Activated CD4-positive, alpha-beta T cell treated with anti-CD3 and anti-CD28 coated beads, Interleukin-2, Interleukin-6, amounts not matched to agents 100 ng/mL and 50 ng/mL, durations not matched to agents 16 hours and 8 hours (primary cell): ENCODE data around the gene ZFYVE19.

ENCODE experiments used
- DNase-seq: peaks from one replicate; pipeline ENCODE4 v3.0.0-alpha.2; 2020

Gene ZFYVE19

DNA sequence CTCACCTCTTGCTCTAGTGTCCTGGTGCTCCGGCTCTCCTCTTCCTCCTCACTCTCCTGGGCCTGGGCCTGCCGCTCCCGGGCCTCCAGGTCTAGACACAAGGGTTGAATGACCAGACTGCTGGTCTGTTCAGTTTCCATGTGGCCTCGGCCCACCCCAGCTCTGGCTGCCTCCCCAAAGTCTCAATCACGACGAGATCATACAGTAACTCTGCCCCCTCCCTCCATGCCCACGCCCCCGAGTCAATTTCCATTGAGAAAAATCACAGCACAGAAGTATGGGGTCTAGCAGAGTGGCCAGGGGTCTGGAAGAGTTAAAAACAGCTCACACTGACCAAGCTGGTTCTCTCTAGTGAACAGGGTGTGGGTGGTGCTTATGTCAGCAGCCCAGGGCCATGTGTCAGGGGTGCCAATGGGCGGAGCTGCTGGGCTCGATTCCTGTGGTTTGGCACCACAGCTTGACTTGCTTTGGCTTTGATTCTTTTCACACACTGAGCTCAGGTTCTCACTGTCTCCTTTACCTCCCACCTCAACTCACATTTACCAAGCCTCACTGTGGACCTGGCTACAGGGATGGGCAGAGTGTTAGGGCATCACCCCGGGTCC is 30.2 kb upstream of the ZFYVE19 start:
- peak; percentile 65 for DNase-seq

DNA sequence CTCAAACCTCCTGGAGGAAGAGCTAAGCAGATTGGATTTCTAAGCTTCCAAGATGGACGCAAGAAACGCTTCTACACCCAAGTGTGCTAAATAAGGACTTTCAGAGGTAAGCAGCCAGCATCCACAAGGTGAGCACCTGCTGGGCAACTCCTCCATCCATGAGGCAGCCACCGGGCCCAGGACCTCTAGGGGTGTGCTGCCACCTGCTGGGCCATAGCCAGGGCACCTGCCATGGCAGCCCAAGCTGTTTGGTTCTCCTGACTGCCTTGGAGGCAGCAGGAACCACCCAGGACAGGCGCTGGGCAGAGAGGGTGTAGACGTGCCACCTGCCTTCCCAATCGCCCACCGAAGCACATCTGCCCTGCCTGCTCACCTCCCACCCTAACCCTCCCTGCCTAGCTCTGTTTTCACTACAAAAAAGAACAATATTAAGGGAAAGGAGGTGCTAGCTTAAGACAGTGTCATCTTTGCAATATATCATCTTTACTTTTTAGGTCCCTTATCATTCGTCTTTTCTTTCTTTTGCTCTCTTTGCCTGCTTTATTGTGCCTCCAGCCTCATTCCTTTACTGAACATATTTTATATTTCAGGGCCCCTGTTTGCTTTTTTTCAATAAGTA is 24.2 kb upstream of the ZFYVE19 start:
- DNase-seq: peak; percentile 82

DNA sequence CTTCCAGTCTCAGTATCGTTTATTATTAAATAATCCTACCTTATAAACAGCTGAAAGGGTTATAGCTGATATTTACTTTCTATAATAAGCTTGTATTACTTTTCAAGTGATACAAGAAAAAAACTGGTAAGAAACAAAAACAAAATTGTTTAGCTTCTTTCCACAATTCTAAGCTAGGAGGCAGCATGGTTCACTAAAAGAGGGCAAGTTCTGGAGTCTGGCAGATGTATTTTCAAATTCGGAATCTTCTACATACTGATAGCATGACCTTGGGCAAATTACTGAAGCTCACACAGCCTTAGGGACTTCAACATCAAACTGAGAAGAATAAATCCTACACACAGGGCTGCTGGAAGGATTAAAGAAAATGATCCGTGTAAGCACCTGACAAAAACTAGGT is 21.7 kb upstream of the ZFYVE19 start:
- DNase-seq: no peak

DNA sequence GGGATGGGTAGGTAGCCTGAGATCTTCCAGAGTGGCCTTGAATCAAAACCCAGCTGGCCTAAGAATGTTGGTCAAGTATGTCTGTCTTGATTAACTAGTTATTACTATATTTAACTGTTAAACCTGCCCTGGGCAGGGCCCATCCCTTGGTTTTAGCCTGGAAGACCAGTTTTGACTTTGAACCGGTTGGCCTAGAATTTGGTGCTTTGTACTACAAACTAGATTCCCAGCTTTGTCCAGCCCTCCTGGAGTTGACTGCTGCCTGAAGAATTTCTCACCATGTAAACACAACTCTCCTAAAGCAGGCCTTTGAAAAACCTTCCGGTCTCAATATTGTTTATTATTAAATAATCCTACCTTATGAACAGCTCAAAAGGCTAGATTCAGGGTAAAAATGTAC is 21.1 kb upstream of the ZFYVE19 start:
- DNase-seq: no peak

DNA sequence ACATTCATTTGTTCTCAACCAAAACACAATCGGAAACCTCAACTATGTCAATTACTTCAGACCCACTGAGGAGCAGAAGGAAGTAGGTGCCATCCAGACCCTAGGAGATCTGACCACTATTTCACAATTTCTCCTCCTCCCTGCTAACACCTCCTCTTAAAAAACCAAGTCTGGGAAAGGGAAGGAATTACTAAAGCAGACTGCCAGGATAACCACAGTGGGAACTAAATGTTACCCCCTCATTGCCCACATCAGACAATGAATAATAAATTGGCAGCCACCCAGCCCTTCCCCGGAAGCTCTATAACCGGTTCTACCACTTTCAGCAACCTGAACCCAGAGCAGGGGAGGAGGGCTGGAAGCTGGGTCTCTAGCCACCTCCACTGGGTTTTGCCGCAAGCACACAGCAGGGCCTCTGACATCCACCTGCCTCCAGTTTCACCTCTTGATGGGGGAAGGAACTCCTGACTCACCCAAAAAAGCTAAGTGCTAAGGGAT is 19.5 kb upstream of the ZFYVE19 start:
- peak; percentile 44 for DNase-seq

DNA sequence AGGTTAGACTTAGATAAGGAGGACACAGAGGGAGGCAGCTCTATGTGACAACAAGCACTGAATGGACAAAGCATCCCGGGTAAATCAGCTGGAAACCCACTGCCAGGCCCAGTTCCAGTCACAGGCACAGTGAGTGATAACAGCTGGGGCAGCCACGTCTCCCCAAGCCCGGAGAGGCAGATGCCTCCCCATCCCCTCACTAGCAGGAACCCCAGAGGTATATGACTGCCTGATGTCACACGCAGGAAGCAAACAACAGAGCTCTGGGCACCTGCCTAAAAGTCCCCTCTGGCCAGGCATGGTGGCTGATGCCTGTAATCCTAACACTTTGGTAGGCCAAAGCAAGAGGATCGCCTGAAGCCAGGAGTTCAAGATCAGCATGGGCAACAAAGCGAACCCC is 18.9 kb upstream of the ZFYVE19 start:
- no peak for DNase-seq

DNA sequence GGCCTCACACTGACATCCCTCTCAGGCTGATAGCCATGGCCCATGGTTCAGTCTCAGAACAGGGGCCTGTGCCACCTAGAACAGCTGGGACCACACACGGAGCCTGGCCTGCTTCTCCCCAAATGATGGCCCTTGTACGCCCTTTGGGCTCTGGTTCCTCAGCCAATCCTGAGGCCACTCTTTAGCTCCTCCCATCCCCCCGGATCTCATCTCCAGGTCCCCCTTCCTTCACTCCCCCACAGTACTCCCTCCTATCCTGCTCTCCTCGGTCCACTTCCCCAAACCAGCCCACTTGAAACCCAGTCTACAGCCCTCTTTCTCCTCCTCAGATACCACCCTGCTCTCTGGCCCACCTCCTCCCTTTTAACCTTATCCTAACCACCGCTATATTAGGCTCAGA is 17.8 kb upstream of the ZFYVE19 start:
- no peak for DNase-seq

DNA sequence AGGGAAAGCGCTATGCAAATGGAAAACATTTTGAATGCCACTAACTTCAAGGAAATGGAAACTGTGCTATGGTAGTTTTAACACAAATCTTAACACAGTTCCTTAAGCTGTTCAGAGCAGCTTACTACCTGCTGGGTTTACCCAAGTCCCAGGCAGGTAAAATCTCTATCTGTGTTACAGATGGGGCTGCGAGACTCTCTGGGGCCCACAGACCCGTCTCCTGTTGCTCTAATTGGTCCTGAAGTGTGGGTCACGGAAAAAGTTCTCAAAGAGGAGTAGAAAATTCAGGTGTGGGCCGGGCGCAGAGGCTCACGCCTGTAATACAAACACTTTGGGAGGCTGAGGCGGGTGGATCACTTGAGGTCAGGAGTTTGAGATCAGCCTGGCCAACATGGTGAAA is 16.9 kb upstream of the ZFYVE19 start:
- DNase-seq: no peak

DNA sequence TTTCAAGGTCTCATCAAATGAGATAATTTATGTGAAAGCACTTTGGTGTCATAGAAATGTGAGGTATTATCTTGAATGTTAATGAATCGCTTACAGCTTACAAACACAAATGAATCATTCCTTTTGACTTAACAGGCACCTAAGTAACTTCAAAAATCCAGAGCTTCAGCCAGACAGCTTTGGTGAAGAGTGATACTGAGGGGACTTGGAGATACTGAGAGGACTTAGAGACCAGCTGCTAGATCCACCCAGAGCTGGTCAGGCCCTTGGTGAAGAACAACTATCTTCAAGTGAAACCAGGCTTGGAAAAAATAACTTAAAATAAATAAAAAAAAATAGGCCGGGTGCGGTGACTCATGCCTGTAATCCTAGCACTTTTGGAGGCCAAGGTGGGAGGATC is 16.2 kb upstream of the ZFYVE19 start:
- DNase-seq: no peak

DNA sequence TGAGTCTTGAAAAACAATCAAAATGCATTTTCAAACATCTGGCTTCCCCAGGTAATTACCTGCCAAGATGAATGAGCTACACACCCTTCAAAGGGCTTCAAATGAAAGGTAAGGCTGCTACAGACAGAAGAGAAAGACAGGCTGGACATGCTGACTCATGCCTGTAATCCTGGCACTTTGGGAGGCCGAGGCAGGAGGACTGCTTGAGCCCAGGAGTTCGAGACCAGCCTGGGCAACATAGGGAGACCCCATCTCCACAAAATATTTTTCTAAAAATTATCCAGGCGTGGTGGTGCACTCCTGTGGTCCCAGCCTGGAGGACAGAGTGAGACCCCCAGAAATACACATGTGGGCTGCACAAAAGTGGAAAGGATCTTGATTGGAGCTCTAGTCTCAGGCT is 14.5 kb upstream of the ZFYVE19 start:
- no peak for DNase-seq

DNA sequence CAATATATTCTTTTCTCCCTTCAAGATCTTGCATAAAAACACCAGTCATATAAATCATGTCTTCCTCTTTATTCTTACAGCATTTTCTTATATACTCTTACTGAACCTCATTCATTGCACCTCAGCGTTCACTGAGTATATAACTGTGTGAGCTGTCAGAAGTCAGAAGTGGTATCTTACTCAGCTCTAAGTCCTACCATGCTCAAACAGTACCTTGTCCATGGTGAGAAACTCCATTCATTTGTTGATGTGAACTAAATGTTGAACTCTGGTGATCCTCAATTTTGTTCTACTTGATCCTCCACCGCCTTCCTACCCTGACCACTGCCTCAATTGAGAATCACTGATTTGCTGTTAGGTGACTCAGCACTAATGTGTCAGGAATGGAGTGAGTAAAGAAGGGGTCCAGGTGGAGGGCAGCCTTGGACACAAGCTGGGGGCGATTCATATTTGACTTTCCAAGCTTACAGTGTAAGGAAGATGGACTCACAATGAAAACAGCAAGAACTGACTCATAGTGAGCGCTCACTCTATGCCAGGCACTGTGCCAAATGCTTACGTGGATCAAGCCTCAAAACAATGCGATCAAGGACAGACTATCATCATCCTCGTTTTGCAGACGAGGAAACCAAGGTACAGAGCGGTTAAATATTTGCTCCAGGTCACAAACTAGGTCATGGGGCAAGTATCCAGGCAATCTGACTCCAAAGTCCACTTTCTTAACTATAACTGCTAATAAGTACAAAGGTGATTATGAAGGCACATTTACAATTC is 13.5 kb upstream of the ZFYVE19 start:
- DNase-seq: peak; percentile 74

DNA sequence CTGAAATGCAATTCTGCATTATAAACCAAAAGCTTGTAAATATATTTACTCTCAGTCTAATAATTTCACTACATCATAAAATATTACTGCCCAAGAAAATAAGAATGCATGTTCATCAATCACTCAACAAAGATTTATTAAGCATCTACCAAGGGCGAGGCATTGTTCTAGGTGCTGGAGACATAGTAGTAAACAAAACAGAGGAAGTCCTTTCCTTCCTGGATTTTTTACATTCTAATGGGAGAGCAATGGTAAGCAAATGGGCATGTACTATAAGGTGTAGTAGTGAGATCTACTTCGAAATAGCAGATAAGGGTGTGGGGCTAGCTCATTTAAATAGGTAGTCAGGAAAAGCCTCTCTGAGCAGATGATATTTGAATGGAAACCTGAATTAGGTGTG is 10.8 kb upstream of the ZFYVE19 start:
- DNase-seq: no peak

DNA sequence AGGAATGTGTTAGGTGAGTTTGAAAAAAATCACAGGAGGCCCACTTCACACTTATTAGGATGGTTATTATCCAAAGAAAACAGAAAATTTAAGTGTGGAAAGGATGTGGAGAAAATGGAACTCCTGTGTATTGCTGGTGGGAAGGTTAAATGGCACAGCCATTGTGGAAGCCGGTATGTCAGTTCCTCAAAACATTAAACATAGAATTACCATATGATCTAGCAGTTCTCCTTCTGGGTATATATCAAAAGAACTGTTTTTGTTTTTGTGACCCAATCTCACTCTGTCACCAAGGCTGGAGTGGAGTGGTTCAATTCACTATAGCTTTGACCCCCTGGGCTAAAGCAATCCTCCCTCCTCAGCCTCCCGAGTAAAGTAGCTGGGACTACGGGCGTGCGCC is 10.4 kb upstream of the ZFYVE19 start:
- no peak for DNase-seq

DNA sequence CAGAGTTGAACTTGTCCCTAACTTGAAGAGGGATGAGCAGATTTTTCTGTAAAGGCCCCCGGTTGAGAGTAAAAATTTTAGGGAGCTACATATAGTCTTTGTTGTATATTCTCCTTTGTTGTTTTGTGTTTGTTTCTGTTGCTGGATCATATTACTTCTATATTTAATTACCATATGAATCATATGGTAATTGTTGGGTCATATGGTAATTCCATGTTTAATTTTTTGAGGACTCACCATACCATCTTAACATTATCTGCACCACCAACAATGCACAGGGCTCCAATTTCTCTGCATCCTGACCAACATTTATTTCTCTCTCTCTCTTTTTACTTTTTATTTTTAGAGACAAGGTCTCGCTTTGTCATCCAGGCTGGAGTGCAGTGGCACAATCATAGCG is 7.4 kb upstream of the ZFYVE19 start:
- no peak for DNase-seq

DNA sequence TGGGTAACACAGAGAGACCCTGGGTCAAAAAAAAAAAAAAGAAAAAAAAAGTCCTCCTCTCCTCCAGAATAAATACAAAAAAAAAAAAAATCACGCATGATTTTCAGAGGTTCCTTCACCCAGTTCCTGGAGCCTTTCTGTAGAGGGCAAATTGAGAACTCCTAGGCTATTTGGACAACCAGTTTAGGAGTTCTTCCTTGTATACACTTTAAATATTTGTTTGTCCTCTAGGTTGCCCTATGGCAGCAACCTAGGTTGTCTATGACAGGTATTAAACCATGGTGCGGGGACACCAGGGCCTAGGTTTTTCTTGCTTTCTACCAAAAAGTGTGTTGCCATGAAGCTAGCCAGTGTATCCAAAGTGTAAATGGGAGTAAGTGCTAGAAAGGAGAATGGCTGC is 3.8 kb upstream of the ZFYVE19 start:
- no peak for DNase-seq

DNA sequence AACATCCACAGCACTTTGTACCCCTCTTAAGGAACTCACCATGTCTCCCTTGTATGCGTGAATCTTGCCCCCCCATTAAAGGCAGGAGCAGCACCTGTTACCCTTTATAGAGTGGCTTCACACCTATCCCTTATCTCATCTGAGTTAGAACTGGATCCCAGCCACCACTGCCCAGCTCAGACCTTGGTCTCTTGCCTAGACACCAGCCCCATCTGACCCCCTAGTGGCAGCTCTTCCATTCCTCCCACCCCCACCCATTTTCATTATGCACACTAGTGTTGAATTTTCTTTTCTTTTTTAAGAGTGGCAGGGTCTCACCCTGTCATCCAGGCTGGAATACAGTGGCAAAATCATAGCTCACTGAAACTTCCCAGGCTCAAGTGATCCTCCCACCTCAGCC is 3.2 kb upstream of the ZFYVE19 start:
- no peak for DNase-seq

DNA sequence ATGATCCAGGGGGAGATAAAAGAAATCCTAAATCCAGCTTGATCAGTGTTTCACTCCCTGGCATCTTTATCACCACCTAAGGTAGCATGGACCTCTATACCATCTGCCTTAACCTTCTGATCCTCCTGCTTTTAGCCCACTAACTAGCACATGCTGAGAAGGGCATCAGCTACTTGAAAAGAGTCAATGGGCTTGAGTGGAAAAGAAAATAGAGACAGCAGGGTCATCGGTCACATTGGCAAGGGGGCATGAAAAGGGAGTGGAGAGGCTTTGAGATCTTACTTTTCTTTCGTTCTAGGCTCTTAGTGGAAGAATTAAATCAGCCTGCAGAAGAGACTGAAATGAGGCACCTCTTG is 239 bp upstream of the ZFYVE19 start:
- no peak for DNase-seq

DNA sequence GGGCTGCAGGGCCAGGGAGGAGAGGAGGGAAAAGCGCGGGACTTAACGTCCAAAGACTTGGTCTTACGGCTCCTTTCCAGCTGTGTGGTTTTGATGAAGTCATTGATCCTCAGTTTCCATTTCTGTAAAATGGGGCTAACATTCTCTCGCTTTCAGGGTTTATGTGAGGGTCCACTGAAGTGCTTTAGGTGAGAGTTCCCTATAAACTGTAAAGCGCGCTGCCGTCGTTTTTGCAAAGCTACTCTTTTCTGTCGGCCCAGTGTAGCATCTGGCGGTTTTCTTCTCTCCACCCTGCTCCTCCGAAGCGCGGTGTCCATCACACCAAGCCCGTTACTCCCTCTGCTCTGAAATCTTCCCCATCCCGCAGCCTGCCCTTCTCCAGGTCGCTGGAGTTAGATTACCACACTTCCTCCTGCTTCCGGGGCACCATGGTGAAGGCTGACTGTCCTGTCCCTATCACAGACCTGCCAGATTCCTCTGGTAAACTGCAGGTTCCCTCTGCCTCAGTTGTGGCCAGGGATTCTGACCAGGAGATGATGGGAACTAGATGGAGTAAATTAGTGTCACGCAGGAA is 1.1 kb downstream of the ZFYVE19 start:
- no peak for DNase-seq

DNA sequence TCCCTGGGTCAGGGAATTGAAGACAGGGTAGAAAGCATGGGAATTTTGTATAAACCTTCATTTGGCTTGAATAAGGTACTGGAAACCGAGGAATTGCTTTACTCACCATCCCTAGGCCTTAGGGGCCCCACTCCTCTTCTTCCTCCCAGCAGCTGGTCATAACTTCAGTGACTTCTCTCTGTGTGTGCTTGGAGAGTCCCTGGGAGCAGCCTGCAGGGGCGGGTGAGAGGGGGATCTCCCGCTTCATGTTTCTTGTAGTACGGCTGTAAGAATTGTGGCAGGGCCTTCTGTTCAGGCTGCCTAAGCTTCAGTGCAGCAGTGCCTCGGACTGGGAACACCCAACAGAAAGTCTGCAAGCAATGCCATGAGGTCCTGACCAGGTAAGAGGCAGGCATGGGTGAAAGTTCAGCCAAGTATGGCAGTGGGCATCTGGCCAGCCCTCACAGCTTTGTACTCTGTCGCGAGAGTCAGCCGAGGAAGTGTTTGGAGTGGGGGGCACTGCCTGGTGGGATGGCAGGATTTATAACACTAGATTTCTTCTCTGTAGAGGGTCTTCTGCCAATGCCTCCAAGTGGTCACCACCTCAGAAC is 2.1 kb downstream of the ZFYVE19 start:
- no peak for DNase-seq

DNA sequence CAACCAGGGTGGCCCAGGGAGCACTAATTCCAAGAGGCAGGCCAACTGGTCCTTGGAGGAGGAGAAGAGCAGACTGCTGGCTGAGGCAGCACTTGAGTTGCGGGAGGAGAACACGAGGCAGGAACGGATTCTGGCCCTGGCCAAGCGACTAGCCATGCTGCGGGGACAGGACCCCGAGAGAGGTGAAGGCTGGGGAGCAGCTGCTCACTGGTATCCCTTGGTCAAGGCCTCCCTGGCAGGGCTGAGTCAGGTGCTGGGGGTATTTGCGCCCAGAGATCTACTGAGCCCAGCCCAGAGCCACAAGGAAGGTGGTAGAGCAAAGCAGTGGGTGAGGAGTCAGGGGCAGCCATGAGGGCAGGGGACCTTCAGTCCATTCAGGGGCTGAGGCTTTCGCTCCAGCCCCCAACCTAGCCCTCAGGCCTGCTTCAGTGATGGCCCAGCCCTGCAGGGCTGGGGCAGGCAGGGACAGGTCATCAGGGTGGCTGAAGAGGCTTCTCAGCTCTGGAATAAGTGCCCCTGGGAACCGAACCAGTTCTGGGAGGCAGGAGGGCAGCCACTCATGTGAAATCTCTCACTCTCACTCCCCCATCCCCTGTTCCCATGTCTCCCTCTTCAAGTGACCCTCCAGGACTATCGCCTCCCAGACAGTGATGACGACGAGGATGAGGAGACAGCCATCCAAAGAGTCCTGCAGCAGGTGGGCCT is 6.0 kb downstream of the ZFYVE19 start:
- DNase-seq: no peak

DNA sequence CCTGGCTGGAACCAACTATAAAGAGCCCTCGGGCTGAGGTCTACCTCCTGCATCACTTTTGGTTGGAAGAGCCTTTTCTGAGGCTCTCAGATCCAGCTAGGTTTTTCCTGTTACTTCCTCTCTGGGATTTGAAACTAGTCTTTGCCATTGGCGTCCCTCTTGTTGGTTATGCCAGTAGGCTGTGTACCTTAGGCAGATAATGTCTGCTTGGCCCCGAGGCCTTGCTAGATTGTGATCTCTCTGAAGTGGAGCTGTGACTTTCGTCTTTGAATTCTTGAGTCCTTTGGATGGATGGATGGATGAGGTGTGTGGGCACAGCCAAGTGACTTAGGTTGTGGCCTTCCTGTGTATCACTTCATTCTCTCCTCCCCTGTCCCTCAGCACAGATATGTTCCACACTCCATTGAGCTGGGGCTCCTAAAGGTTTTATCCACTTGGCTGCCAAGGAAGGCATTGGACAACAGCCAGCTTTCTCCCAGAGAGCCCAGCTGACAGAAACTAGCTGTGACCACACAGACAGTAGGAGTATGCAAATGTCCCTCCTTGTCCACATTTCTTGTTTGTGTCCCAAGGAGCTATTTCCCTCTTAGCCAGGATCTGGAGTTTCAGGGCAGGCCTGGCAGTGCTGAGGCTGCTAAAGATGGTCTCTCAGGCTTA is 8.3 kb downstream of the ZFYVE19 start:
- DNase-seq: no peak

DNA sequence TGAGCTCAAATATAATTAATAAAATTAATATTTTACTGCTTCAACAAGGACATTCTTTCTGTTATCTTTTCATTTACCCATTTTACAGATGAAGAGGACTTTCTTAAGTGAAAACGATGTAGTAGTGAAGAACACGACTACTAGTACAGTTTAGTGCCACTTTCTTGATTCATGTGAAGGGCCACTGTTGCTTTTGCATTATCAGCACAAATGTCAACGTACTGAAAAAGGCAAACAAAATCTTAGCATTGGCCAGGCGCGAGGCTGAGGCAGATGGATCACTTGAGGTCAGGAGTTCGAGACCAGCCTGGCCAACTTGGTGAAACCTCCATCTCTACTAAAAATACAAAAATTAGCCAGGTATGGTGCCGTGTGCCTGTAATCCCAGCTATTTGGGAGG is 12.2 kb downstream of the ZFYVE19 start:
- DNase-seq: no peak

DNA sequence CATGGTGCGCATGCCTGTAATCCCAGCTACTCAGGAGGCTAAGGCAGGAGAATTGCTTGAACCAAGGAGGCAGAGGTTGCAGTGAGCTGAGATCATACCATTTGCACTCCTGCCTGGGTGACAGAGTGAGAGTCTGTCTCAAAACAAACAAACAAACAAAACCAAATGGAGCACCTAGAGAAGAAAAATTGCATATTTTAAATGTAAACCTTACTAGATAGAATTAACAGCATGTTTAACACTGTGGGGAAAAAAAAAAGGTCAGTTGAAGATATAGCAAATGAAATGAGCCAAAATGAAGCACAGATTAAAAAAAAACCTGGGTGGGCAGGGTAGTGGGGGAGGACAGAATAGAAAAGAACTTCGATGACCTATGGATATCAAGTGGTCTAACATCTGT is 14.3 kb downstream of the ZFYVE19 start:
- DNase-seq: no peak
